Thyroid gland (tissue), 4 donors: ENCODE measurements around the gene KRTAP21-2. TPM values are rescaled to one million over a fixed set of nuclear protein-coding genes. Genes with fewer than 3 reads are reported as not detected.
"Not testable (repeated sequence)": the region's sequence is repeated elsewhere in the genome, so short reads cannot be mapped to it uniquely, and the experiment has no call there.

Source experiments
- DNase-seq, 2 donors: peaks; one replicate each; pipeline ENCODE4 v3.0.0-alpha.2; 2019
- H3K27ac ChIP-seq, 3 donors: fragments of 200-600 bp; sonication (generic); 1 replicate in 2 of 3; 2 replicates in 1 of 3; pipeline ENCODE4 v1.5.1; 2016 to 2019; ENCODE audit warnings: mild to moderate bottlenecking in 1 of 3, moderate library complexity in 1 of 3
- H3K27me3 ChIP-seq: fragments of 200-600 bp; sonication (generic); one replicate; pipeline ENCODE4 v1.5.1; 2019
- H3K36me3 ChIP-seq, 2 donors: fragments of 200-600 bp; sonication (generic); one replicate each; pipeline ENCODE4 v1.5.1; 2016 to 2019
- H3K4me1 ChIP-seq, 2 donors: fragments of 200-600 bp; sonication (generic); one replicate each; pipeline ENCODE4 v1.5.1; 2017 to 2019
- H3K4me3 ChIP-seq, 3 donors: fragments of 200-600 bp; sonication (generic); replicated peaks in 1 of 3; 1 replicate in 2 of 3; 2 replicates in 1 of 3; pipeline ENCODE4 v1.5.1; 2016; ENCODE audit warnings: mild to moderate bottlenecking in 1 of 3
- H3K9me3 ChIP-seq: fragments of 200-600 bp; sonication (generic); one replicate; pipeline ENCODE4 v1.5.1; 2017
- POLR2A ChIP-seq, 2 donors: fragments of 450-650 bp; IDR thresholded peaks; one replicate each; pipeline ENCODE4 v1.6.1; 2017; ENCODE audit warnings: antibody characterized with exemption in 2 of 2, mild to moderate bottlenecking in 2 of 2, moderate library complexity in 1 of 2
- WGBS, 2 donors: methylation state at CpG; one replicate each; pipeline ENCODE4 v1.1.5; 2017; 5-methylcytosine and 5-hydroxymethylcytosine counted together
- intact Hi-C: fragments of 100-400 bp; cut with DNase I; formaldehyde crosslinking; loops from one replicate; pipeline ENCODE4 v1.15.1; 2023
- total RNA-seq, 4 donors: library from RNA; depleted of rRNA; stranded (reverse); fragments of >200 nt; gene quantifications; one replicate each; pipeline ENCODE4 v1.2.3, GENCODE V29; 2016
- TF ChIP-seq, protein P1 (sequence below), 6 experiments: fragments of 200-600 bp in 3 of 6; fragments of 450-650 bp in 3 of 6; sonication (generic) in 3 of 6; IDR thresholded peaks; one replicate each; pipeline ENCODE4 v1.5.1; 2016 to 2019; ENCODE audit warnings: antibody characterized with exemption in 6 of 6, mild to moderate bottlenecking in 2 of 6, inconsistent platforms in 1 of 6, moderate library complexity in 1 of 6

The KRTAP21-2 gene
- total RNA-seq, 4 donors from 2014 or later = not detected

DNA sequence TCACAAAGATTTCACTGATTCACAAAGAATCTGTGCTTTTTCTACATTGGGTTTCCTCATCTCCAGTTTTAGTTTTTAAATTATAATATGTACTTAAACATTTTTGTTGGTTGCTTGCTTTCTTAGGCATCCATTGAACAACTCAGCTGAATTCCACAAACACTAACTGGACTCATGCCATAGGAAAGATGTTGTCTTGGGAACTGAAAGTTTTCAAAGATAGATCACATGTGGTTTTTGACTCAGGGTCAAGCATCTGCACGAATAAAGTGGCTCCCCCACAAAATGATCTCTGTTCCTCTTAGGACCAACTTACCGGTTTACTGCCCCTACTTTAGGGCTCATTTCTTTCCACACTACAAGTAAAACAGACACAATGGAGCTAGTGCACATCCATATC is 11.2 kb upstream of the KRTAP21-2 start:
- no peak overlapping the region for H3K27ac ChIP-seq
- intact Hi-C loops = no loop called here
- no peaks in the 10 kb centered on the region for H3K36me3 ChIP-seq
- TF ChIP-seq, protein P1, sequence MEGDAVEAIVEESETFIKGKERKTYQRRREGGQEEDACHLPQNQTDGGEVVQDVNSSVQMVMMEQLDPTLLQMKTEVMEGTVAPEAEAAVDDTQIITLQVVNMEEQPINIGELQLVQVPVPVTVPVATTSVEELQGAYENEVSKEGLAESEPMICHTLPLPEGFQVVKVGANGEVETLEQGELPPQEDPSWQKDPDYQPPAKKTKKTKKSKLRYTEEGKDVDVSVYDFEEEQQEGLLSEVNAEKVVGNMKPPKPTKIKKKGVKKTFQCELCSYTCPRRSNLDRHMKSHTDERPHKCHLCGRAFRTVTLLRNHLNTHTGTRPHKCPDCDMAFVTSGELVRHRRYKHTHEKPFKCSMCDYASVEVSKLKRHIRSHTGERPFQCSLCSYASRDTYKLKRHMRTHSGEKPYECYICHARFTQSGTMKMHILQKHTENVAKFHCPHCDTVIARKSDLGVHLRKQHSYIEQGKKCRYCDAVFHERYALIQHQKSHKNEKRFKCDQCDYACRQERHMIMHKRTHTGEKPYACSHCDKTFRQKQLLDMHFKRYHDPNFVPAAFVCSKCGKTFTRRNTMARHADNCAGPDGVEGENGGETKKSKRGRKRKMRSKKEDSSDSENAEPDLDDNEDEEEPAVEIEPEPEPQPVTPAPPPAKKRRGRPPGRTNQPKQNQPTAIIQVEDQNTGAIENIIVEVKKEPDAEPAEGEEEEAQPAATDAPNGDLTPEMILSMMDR (IDR thresholded peaks at IDR 0.05) = no peak
- H3K9me3 ChIP-seq = no peaks in the 10 kb centered on the region
- WGBS, 2 donors = 41 to 45% methylated on average over 2 of the region's 2 CpGs
- H3K27me3 ChIP-seq = no peaks in the 10 kb centered on the region
- no peaks in the 10 kb centered on the region for H3K4me1 ChIP-seq
- H3K4me3 ChIP-seq = no peak overlapping the region
- DNase-seq = no peak

- intact Hi-C loops, H3K27me3 ChIP-seq, H3K27ac ChIP-seq, H3K4me1 ChIP-seq, DNase-seq, H3K9me3 ChIP-seq, H3K4me3 ChIP-seq, H3K36me3 ChIP-seq: not testable (repeated sequence)
- WGBS, 2 donors = 93 to 100% methylated on average over 2 of the region's 2 CpGs
These were observed 8.3 kb upstream of the KRTAP21-2 start, which contains the start of gene KRTAP21-1 for GRCh38 chr21:30755328-30755727. TSS of gene KRTAP21-1 (minus strand) at chr21:30755428. CDS start at chr21:30755378, 50 bp downstream.

DNA sequence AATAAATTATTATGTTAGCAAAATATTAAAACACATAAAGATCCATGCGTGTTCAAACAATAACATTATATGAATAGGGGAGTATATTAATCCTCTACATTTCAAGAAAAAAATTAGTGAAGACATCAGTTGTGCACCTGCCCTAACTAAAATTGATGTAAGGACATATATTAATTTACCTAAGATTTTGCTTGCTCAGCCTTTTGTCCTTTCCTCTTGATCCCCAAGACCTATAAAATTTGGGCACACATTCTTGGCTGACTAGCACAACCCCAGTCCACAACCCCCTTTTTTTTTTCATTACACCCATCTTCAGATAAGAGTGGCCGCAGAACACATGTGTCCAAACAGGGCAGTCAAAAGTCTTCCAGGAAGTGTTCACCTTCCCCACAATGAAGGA is 6.6 kb downstream of the KRTAP21-2 start:
- 91% methylated on average over 2 of the region's 2 CpGs for WGBS, 2 donors
- H3K4me1 ChIP-seq = no peaks in the 10 kb centered on the region
- H3K9me3 ChIP-seq = no peaks in the 10 kb centered on the region
- no peak overlapping the region for H3K27ac ChIP-seq
- no peaks in the 10 kb centered on the region for H3K27me3 ChIP-seq
- no peak overlapping the region for H3K4me3 ChIP-seq
- intact Hi-C loops = no loop called here
- no peak for DNase-seq
- H3K36me3 ChIP-seq = no peaks in the 10 kb centered on the region
- no peak for TF ChIP-seq POLR2A (IDR thresholded peaks at IDR 0.05)
- TF ChIP-seq, protein P1 (IDR thresholded peaks at IDR 0.05) = no peak

- WGBS, 2 donors = 52 to 61% methylated on average over 1 of the region's 1 CpG
- intact Hi-C loops = no loop called here
These were observed 14.0 kb downstream of the KRTAP21-2 start for GRCh38 chr21:30733026-30733425.

GRCh38 chr21:30726726-30727125 is 20.3 kb downstream of the KRTAP21-2 start:
- Histone ChIP-seq H3K27me3 (no peaks in the 10 kb centered on the region), H3K4me1 (no peaks in the 10 kb centered on the region), H3K27ac (no peak overlapping the region), H3K36me3 (no peaks in the 10 kb centered on the region), H3K4me3 (no peak overlapping the region), H3K9me3 (no peaks in the 10 kb centered on the region)
- intact Hi-C loops = no loop called here
- 71% methylated on average over 1 of the region's 1 CpG for WGBS, 2 donors
- DNase-seq = no peak
- no peak for TF ChIP-seq POLR2A (IDR thresholded peaks at IDR 0.05)
- TF ChIP-seq, protein P1 (IDR thresholded peaks at IDR 0.05) = no peak

More at GRCh38 chr21:30733026-30733425, 14.0 kb downstream of the KRTAP21-2 start:
- H3K27me3 ChIP-seq = no peaks in the 10 kb centered on the region
- TF ChIP-seq, protein P1 (IDR thresholded peaks at IDR 0.05) = peak in 3 of 6 experiments; percentile 11 to 57 (median 39)
- TF ChIP-seq POLR2A (IDR thresholded peaks at IDR 0.05) = no peak
- H3K27ac ChIP-seq = no peak overlapping the region
- H3K4me1 ChIP-seq = no peaks in the 10 kb centered on the region
- no peak overlapping the region for H3K4me3 ChIP-seq
- DNase-seq = no peak
- no peaks in the 10 kb centered on the region for H3K36me3 ChIP-seq
- H3K9me3 ChIP-seq = no peaks in the 10 kb centered on the region

DNA sequence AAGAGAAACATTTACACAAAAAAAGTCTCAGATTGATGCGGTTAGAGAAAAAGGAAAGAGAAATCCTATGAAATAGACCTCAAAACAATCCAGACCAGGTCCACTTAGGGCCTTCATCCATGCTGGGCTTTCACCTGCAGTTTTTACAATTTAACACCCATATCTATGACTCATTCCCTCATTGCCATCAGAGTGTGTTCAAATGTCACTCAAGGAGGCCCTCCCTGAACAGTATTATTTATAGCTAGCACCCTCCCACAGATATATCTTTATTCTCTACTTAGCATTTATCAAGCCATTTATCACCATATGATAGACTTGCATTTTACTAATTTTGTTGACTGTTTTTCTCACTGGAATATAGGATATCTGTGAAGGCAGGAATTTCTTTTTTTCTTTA is 27.7 kb downstream of the KRTAP21-2 start:
- H3K27ac ChIP-seq = no peak overlapping the region
- no peak for DNase-seq
- no peaks in the 10 kb centered on the region for H3K9me3 ChIP-seq
- TF ChIP-seq POLR2A (IDR thresholded peaks at IDR 0.05) = no peak
- TF ChIP-seq, protein P1 (IDR thresholded peaks at IDR 0.05) = no peak
- no peak overlapping the region for H3K4me3 ChIP-seq
- no peaks in the 10 kb centered on the region for H3K36me3 ChIP-seq
- intact Hi-C loops = no loop called here
- WGBS, 2 donors = 84 to 94% methylated on average over 1 of the region's 1 CpG
- no peaks in the 10 kb centered on the region for H3K27me3 ChIP-seq
- no peaks in the 10 kb centered on the region for H3K4me1 ChIP-seq
